Upper lobe of right lung (tissue), 1 donor: ENCODE results near the gene PTGDR2. TPM values are rescaled to one million over a fixed set of nuclear protein-coding genes. Genes with fewer than 3 reads are reported as not detected.

Experiments used
- ATAC-seq: fragments of 200-7000 bp; cut with Tn5 transposase; one replicate; pipeline ENCODE4 v1.9.1; 2020; ENCODE audit warnings: mild to moderate bottlenecking, moderate library complexity
- DNase-seq: peaks from one replicate; pipeline ENCODE4 v3.0.0-alpha.2; 2020
- H3K27ac ChIP-seq: fragments of 200-600 bp; one replicate; pipeline ENCODE4 v1.8.0; 2022
- H3K27me3 ChIP-seq: fragments of 200-600 bp; one replicate; pipeline ENCODE4 v1.8.0; 2022; ENCODE audit warnings: mild to moderate bottlenecking
- H3K36me3 ChIP-seq: fragments of 200-600 bp; one replicate; pipeline ENCODE4 v1.8.0; 2022
- H3K4me1 ChIP-seq: fragments of 200-600 bp; one replicate; pipeline ENCODE4 v1.8.0; 2022
- H3K4me3 ChIP-seq: fragments of 200-600 bp; one replicate; pipeline ENCODE4 v1.8.0; 2022; ENCODE audit warnings: mild to moderate bottlenecking
- H3K9me3 ChIP-seq: fragments of 200-600 bp; one replicate; pipeline ENCODE4 v1.8.0; 2022
- CTCF ChIP-seq: fragments of 200-600 bp; IDR thresholded peaks from one replicate; pipeline ENCODE4 v1.8.0; 2022; ENCODE audit warnings: antibody characterized with exemption
- intact Hi-C: fragments of 100-400 bp; cut with DNase I; formaldehyde crosslinking; loops from one replicate; pipeline ENCODE4 v1.11.0; 2022
- total RNA-seq: library from RNA; stranded (reverse); fragmentation: NEBNext Ultra II Directional; extraction: Animal tissue kit (Norgen Biotek cat#: 25700); gene quantifications from one replicate; pipeline ENCODE4 v1.2.1, GENCODE V29; 2021
- donor health status: DM: no; HTN: yes; CAD: no; lungs with severe emphysema.

Gene PTGDR2
- total RNA-seq, 1 donor from 2014 or later, result 1.8 TPM

- TF ChIP-seq CTCF, result no peak
- ATAC-seq (no peak), DNase-seq (peak; percentile 3)
- Histone ChIP-seq H3K36me3 (no peaks in the 10 kb centered on the region), H3K4me3 (no peak overlapping the region), H3K27me3 (no peaks in the 10 kb centered on the region), H3K9me3 (no peaks in the 10 kb centered on the region), H3K27ac (peak overlapping the region; percentile 31), H3K4me1 (no peaks in the 10 kb centered on the region)
- intact Hi-C loops, result no loop called here
Measured at GRCh38 chr11:60878245-60879101, 22.7 kb upstream of the PTGDR2 start.

GRCh38 chr11:60876168-60876485 is 20.4 kb upstream of the PTGDR2 start:
- no peak for ATAC-seq
- Histone ChIP-seq H3K36me3 (no peaks in the 10 kb centered on the region), H3K4me1 (peaks cover 18% of the 10 kb centered on the region), H3K27ac (no peak overlapping the region), H3K4me3 (no peak overlapping the region), H3K27me3 (no peaks in the 10 kb centered on the region), H3K9me3 (no peaks in the 10 kb centered on the region)
- no peak for TF ChIP-seq CTCF
- intact Hi-C loops, result no loop called here
- DNase-seq, result no peak

GRCh38 chr11:60875366-60876167 is 19.8 kb upstream of the PTGDR2 start:
- Histone ChIP-seq H3K36me3 (no peaks in the 10 kb centered on the region), H3K4me1 (peaks cover 20% of the 10 kb centered on the region), H3K4me3 (no peak overlapping the region), H3K27me3 (no peaks in the 10 kb centered on the region), H3K27ac (no peak overlapping the region), H3K9me3 (no peaks in the 10 kb centered on the region)
- intact Hi-C loops, result no loop called here
- ATAC-seq (no peak), DNase-seq (peak; percentile 43)
- TF ChIP-seq CTCF, result no peak

GRCh38 chr11:60874421-60875365 is 18.9 kb upstream of the PTGDR2 start:
- intact Hi-C loops, result no loop called here

More at GRCh38 chr11:60874421-60875365, 18.9 kb upstream of the PTGDR2 start:
- Histone ChIP-seq H3K36me3 (no peaks in the 10 kb centered on the region), H3K4me1 (peaks cover 20% of the 10 kb centered on the region), H3K9me3 (no peaks in the 10 kb centered on the region), H3K27ac (no peak overlapping the region), H3K27me3 (no peaks in the 10 kb centered on the region), H3K4me3 (no peak overlapping the region)
- ATAC-seq (no peak), DNase-seq (peak; percentile 55)
- TF ChIP-seq CTCF, result no peak
